Keratinocyte (primary cell): Measurements from ENCODE around the gene HPS4. TPM values are rescaled to one million over a fixed set of nuclear protein-coding genes. Genes with fewer than 3 reads are reported as not detected.

Experiments used
- DNase-seq: peaks from one replicate; pipeline ENCODE4 v3.0.0-alpha.2; 2011; ENCODE audit warnings: low read depth, missing footprints, low spot score
- FAIRE-seq: peaks from 2 replicates; lab custom pipeline; 2011; peaks lifted over from hg19 to GRCh38; lab: Jason Lieb, UNC
- H2AFZ ChIP-seq: 2 replicates; pipeline ENCODE4 v1.6.0; 2012; ENCODE audit warnings: low read length, control low read depth, inconsistent platforms; ENCODE audit not compliant: control insufficient read depth
- H3K27ac ChIP-seq: 2 replicates; pipeline ENCODE4 v1.5.1; 2011; ENCODE audit warnings: low read length; ENCODE audit not compliant: control insufficient read depth, insufficient read depth
- H3K27me3 ChIP-seq: 3 replicates; pipeline ENCODE4 v1.6.0; 2011; ENCODE audit warnings: low read length; ENCODE audit not compliant: control insufficient read depth, insufficient read depth; ENCODE audit errors: extremely low read depth
- H3K36me3 ChIP-seq, 2 experiments: 2 replicates in 1 of 2; 3 replicates in 1 of 2; pipeline ENCODE4 v1.5.1; 2011; ENCODE audit warnings: low read length in 2 of 2, mild to moderate bottlenecking in 1 of 2; ENCODE audit not compliant: control insufficient read depth in 2 of 2, insufficient read depth in 2 of 2; ENCODE audit errors: extremely low read depth in 1 of 2
- H3K4me1 ChIP-seq: 3 replicates; pipeline ENCODE4 v1.5.1; 2011; ENCODE audit warnings: low read length; ENCODE audit not compliant: control insufficient read depth, insufficient read depth; ENCODE audit errors: extremely low read depth
- H3K4me2 ChIP-seq: 3 replicates; pipeline ENCODE4 v1.6.0; 2011; ENCODE audit warnings: low read depth, low read length; ENCODE audit not compliant: control insufficient read depth, insufficient read depth; ENCODE audit errors: extremely low read depth
- H3K4me3 ChIP-seq, 3 experiments: fragments of 200-600 bp in 1 of 3; sonication (generic) in 1 of 3; 2 replicates in 2 of 3; 3 replicates in 1 of 3; pipeline ENCODE4 v1.5.1; 2011 to 2016; ENCODE audit warnings: low read length in 3 of 3, mild to moderate bottlenecking in 3 of 3, control low read depth in 2 of 3, inconsistent platforms in 1 of 3, low read depth in 1 of 3, mixed read lengths in 1 of 3, mixed run types in 1 of 3, moderate library complexity in 1 of 3; ENCODE audit not compliant: control insufficient read depth in 2 of 3, insufficient read depth in 2 of 3; ENCODE audit errors: extremely low read depth in 1 of 3
- H3K79me2 ChIP-seq: 2 replicates; pipeline ENCODE4 v1.6.0; 2012; ENCODE audit warnings: low read length; ENCODE audit not compliant: control insufficient read depth, insufficient read depth
- H3K9ac ChIP-seq: 3 replicates; pipeline ENCODE4 v1.6.0; 2011; ENCODE audit warnings: low read length; ENCODE audit not compliant: control insufficient read depth, insufficient read depth; ENCODE audit errors: extremely low read depth
- H3K9me1 ChIP-seq: 3 replicates; pipeline ENCODE4 v1.6.0; 2011; ENCODE audit warnings: low read length; ENCODE audit not compliant: control insufficient read depth, insufficient read depth; ENCODE audit errors: extremely low read depth
- H3K9me3 ChIP-seq: 2 replicates; pipeline ENCODE4 v1.5.1; 2012; ENCODE audit warnings: low read depth, low read length; ENCODE audit not compliant: control insufficient read depth
- H4K20me1 ChIP-seq: 3 replicates; pipeline ENCODE4 v1.6.0; 2011; ENCODE audit warnings: low read length; ENCODE audit not compliant: control insufficient read depth, insufficient read depth; ENCODE audit errors: extremely low read depth
- EZH2 ChIP-seq: IDR thresholded peaks from one replicate; pipeline ENCODE4 v1.6.1; 2012; ENCODE audit warnings: inconsistent platforms, mild to moderate bottlenecking, low read length, moderate library complexity
- dilution Hi-C: fragments of 300-500 bp; cut with MboI; formaldehyde crosslinking; loops from one replicate; pipeline ENCODE4 v1.7.0; 2020; ENCODE audit warnings: low sequenced_read_pairs; ENCODE audit not compliant: extremely low pct_ligation_motif_present
- polyA plus RNA-seq, 5 experiments: library from polyadenylated mRNA; depleted of rRNA in 3 of 5; stranded (reverse) in 3 of 5; stranded (forward) in 1 of 5; unstranded in 1 of 5; fragments of >200 nt; gene quantifications; 1 replicate in 1 of 5; 2 replicates in 3 of 5; 3 replicates in 1 of 5; pipeline versions ENCODE4 v1.2.1 to v1.2.3, GENCODE V29; 2011 to 2012; ENCODE audit warnings: missing spikeins in 2 of 5, low read depth in 1 of 5, low replicate concordance in 1 of 5
- TF ChIP-seq, protein P1 (sequence below), 3 experiments: IDR thresholded peaks in 1 of 3; conservative IDR thresholded peaks in 1 of 3; optimal IDR thresholded peaks in 1 of 3; 2 replicates in 2 of 3; 3 replicates in 1 of 3; pipeline versions ENCODE3 to v1.5.1; 2011; ENCODE audit warnings: low read length in 3 of 3, mild to moderate bottlenecking in 3 of 3, moderate library complexity in 2 of 3, control low read depth in 1 of 3, inconsistent platforms in 1 of 3; ENCODE audit not compliant: insufficient read depth in 2 of 3; ENCODE audit errors: extremely low read depth in 1 of 3

Gene HPS4
- polyA plus RNA-seq, 1 donor (not counting 4 experiments of a cell fraction or from before 2014, with no cell fraction given): 21.3 TPM

- Histone ChIP-seq H3K27me3 (no peaks in the 10 kb centered on the region), H3K9me1 (peaks cover 2% of the 10 kb centered on the region), H3K27ac (peak overlapping the region; percentile 92), H3K9ac (peak overlapping the region; percentile 57), H2AFZ (no peak overlapping the region), H3K79me2 (no peaks in the 10 kb centered on the region), H4K20me1 (no peaks in the 10 kb centered on the region), H3K36me3 (peaks cover 10 to 59% of the 10 kb centered on the region in 2 experiments), H3K4me2 (peak overlapping the region; percentile 69), H3K9me3 (no peaks in the 10 kb centered on the region), H3K4me1 (peaks cover 37% of the 10 kb centered on the region), H3K4me3 (peak overlapping the region in 1 of 3 experiments; percentile 17)
- FAIRE-seq (peak; percentile 94), DNase-seq (peak; percentile 89)
- no peak for TF ChIP-seq EZH2
- TF ChIP-seq, protein P1, sequence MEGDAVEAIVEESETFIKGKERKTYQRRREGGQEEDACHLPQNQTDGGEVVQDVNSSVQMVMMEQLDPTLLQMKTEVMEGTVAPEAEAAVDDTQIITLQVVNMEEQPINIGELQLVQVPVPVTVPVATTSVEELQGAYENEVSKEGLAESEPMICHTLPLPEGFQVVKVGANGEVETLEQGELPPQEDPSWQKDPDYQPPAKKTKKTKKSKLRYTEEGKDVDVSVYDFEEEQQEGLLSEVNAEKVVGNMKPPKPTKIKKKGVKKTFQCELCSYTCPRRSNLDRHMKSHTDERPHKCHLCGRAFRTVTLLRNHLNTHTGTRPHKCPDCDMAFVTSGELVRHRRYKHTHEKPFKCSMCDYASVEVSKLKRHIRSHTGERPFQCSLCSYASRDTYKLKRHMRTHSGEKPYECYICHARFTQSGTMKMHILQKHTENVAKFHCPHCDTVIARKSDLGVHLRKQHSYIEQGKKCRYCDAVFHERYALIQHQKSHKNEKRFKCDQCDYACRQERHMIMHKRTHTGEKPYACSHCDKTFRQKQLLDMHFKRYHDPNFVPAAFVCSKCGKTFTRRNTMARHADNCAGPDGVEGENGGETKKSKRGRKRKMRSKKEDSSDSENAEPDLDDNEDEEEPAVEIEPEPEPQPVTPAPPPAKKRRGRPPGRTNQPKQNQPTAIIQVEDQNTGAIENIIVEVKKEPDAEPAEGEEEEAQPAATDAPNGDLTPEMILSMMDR (optimal IDR thresholded peaks at IDR 0.05 in 1 of 3, IDR thresholded peaks at IDR 0.05 in 1 of 3, conservative IDR thresholded peaks at IDR 0.05 in 1 of 3; ENCODE audit: extremely low read depth in 1 of 3, insufficient read depth in 2 of 3, low read length in 3 of 3): no peak
- dilution Hi-C loops: no loop called here
Observed at GRCh38 chr22:26471522-26471921, 12.1 kb downstream of the HPS4 start.

DNA sequence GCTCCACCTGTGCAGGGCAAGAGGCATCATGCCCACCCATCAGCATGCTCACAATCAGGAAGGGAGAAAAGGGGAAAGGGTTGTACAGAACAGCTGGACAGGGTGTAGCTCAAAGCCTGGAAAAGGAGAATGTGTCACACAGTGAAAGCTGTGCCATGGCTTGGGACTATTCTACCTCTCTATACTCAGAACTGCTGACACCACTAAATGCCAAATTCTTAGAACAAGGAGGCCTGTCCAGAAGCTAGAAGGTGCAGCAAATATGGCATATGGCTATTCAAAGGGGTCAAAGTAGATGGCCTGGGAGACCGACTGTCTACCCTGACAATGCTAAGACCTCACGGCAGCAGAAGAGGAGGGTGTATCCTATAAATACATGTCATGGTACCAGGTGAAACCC, 12.8 kb downstream of the HPS4 start:
- Histone ChIP-seq H2AFZ (no peak overlapping the region), H3K79me2 (no peaks in the 10 kb centered on the region), H4K20me1 (no peaks in the 10 kb centered on the region), H3K27ac (peak overlapping the region; percentile 92), H3K9me1 (peaks cover 2% of the 10 kb centered on the region), H3K9me3 (no peaks in the 10 kb centered on the region), H3K27me3 (no peaks in the 10 kb centered on the region), H3K4me2 (peak overlapping the region; percentile 69), H3K9ac (peak overlapping the region; percentile 57), H3K4me1 (peaks cover 37% of the 10 kb centered on the region), H3K4me3 (peak overlapping the region in 1 of 3 experiments; percentile 17), H3K36me3 (peaks cover 10 to 60% of the 10 kb centered on the region in 2 experiments)
- dilution Hi-C loops: no loop called here
- no peak for DNase-seq
- TF ChIP-seq EZH2: no peak
- TF ChIP-seq, protein P1 (optimal IDR thresholded peaks at IDR 0.05 in 1 of 3, IDR thresholded peaks at IDR 0.05 in 1 of 3, conservative IDR thresholded peaks at IDR 0.05 in 1 of 3; ENCODE audit: extremely low read depth in 1 of 3, insufficient read depth in 2 of 3, low read length in 3 of 3): no peak
- no peak for FAIRE-seq
